Uterus (tissue), 2 donors: Measurements from ENCODE around the gene OARD1.

Source experiments
- POLR2A ChIP-seq, 2 donors: fragments of 450-650 bp; IDR thresholded peaks; one replicate each; pipeline ENCODE4 v1.6.1; 2016; ENCODE audit warnings: antibody characterized with exemption in 2 of 2, mild to moderate bottlenecking in 1 of 2, moderate library complexity in 1 of 2
- TF ChIP-seq, protein P1 (sequence below), 4 experiments: fragments of 200-600 bp in 2 of 4; fragments of 450-650 bp in 2 of 4; sonication (generic) in 2 of 4; IDR thresholded peaks; one replicate each; pipeline ENCODE4 v1.5.1; 2016 to 2019; ENCODE audit warnings: antibody characterized with exemption in 4 of 4, mild to moderate bottlenecking in 2 of 4, moderate library complexity in 1 of 4

- TF ChIP-seq, protein P1, sequence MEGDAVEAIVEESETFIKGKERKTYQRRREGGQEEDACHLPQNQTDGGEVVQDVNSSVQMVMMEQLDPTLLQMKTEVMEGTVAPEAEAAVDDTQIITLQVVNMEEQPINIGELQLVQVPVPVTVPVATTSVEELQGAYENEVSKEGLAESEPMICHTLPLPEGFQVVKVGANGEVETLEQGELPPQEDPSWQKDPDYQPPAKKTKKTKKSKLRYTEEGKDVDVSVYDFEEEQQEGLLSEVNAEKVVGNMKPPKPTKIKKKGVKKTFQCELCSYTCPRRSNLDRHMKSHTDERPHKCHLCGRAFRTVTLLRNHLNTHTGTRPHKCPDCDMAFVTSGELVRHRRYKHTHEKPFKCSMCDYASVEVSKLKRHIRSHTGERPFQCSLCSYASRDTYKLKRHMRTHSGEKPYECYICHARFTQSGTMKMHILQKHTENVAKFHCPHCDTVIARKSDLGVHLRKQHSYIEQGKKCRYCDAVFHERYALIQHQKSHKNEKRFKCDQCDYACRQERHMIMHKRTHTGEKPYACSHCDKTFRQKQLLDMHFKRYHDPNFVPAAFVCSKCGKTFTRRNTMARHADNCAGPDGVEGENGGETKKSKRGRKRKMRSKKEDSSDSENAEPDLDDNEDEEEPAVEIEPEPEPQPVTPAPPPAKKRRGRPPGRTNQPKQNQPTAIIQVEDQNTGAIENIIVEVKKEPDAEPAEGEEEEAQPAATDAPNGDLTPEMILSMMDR (IDR thresholded peaks at IDR 0.05) = no peak
- no peak for TF ChIP-seq POLR2A (IDR thresholded peaks at IDR 0.05)
Measured at GRCh38 chr6:41098366-41098765, 26.2 kb upstream of the OARD1 start.
